GM21619 (cell line): ENCODE results near the gene SBNO2.

Experiments
- ATAC-seq: cut with Tn5 transposase; IDR thresholded peaks from one replicate; pipeline ENCODE4 v1.9.1; 2021; ENCODE audit not compliant: unreplicated experiment

SBNO2 gene

GRCh38 chr19:1156305-1156801 is 17.7 kb downstream of the SBNO2 start:
- ATAC-seq: no peak

- ATAC-seq: no peak
Measured at GRCh38 chr19:1155352-1156304, 18.4 kb downstream of the SBNO2 start.

GRCh38 chr19:1154731-1155351 is 19.2 kb downstream of the SBNO2 start:
- ATAC-seq: no peak

GRCh38 chr19:1153891-1154730 is 20.0 kb downstream of the SBNO2 start:
- ATAC-seq: no peak

GRCh38 chr19:1151917-1152587 is 22.0 kb downstream of the SBNO2 start:
- no peak for ATAC-seq

GRCh38 chr19:1151037-1151724 is 22.9 kb downstream of the SBNO2 start:
- no peak for ATAC-seq

GRCh38 chr19:1150333-1151036 is 23.6 kb downstream of the SBNO2 start:
- ATAC-seq: no peak

GRCh38 chr19:1149259-1150045 is 24.6 kb downstream of the SBNO2 start:
- no peak for ATAC-seq

- ATAC-seq: no peak
Measured at GRCh38 chr19:1147934-1148549, 26.0 kb downstream of the SBNO2 start.

- ATAC-seq: no peak
Measured at GRCh38 chr19:1146858-1147780, 26.9 kb downstream of the SBNO2 start.

GRCh38 chr19:1146412-1146699 is 27.7 kb downstream of the SBNO2 start:
- ATAC-seq: no peak

- ATAC-seq: no peak
Measured at GRCh38 chr19:1145635-1146411, 28.2 kb downstream of the SBNO2 start.

GRCh38 chr19:1144741-1145140 is 29.3 kb downstream of the SBNO2 start:
- ATAC-seq: no peak

- ATAC-seq: no peak
Measured at GRCh38 chr19:1143828-1144399, 30.2 kb downstream of the SBNO2 start.

GRCh38 chr19:1141944-1142343 is 32.1 kb downstream of the SBNO2 start:
- no peak for ATAC-seq

- ATAC-seq: no peak
Measured at GRCh38 chr19:1140272-1141027, 33.6 kb downstream of the SBNO2 start.
